Ascending aorta (tissue), 2 donors: Measurements from ENCODE around the gene SPAM1. TPM values are rescaled to one million over a fixed set of nuclear protein-coding genes. Genes with fewer than 3 reads are reported as not detected.

Experiments
- DNase-seq, 2 donors: peaks; one replicate each; pipeline ENCODE4 v3.0.0-alpha.2; 2019; ENCODE audit warnings: low spot score in 2 of 2
- H3K27ac ChIP-seq, 2 donors: fragments of 200-600 bp; sonication (generic); one replicate each; pipeline ENCODE4 v1.5.1; 2016 to 2017; ENCODE audit warnings: mild to moderate bottlenecking in 1 of 2
- H3K27me3 ChIP-seq: fragments of 200-600 bp; sonication (generic); one replicate; pipeline ENCODE4 v1.5.1; 2017
- H3K36me3 ChIP-seq, 2 donors: fragments of 200-600 bp; sonication (generic); one replicate each; pipeline ENCODE4 v1.5.1; 2016
- H3K4me1 ChIP-seq, 2 donors: fragments of 200-600 bp; sonication (generic); one replicate each; pipeline ENCODE4 v1.5.1; 2016 to 2017; ENCODE audit warnings: mild to moderate bottlenecking in 1 of 2
- H3K4me3 ChIP-seq, 2 donors: fragments of 200-600 bp; sonication (generic); one replicate each; pipeline ENCODE4 v1.5.1; 2016 to 2017; ENCODE audit warnings: mild to moderate bottlenecking in 1 of 2
- H3K9me3 ChIP-seq, 2 donors: fragments of 200-600 bp; sonication (generic); one replicate each; pipeline ENCODE4 v1.5.1; 2016
- CTCF ChIP-seq, 3 experiments: fragments of 200-600 bp in 2 of 3; fragments of 450-650 bp in 1 of 3; sonication (generic) in 2 of 3; IDR thresholded peaks; one replicate each; pipeline ENCODE4 v1.5.1; 2016 to 2019; ENCODE audit warnings: antibody characterized with exemption in 3 of 3, mild to moderate bottlenecking in 1 of 3, moderate library complexity in 1 of 3
- intact Hi-C: fragments of 100-400 bp; cut with DNase I; formaldehyde crosslinking; loops from one replicate; pipeline ENCODE4 v1.15.1; 2023
- total RNA-seq: library from RNA; depleted of rRNA; stranded (reverse); fragments of >200 nt; gene quantifications from one replicate; pipeline ENCODE4 v1.1.0, GENCODE V29; 2016

SPAM1 gene
- total RNA-seq, 1 donor from 2014 or later, result not detected

GRCh38 chr7:123974326-123974908 is 49.4 kb downstream of the SPAM1 start:
- H3K4me3 ChIP-seq, result no peak overlapping the region
- intact Hi-C loops, result no loop called here

GRCh38 chr7:123975084-123975483 is 50.0 kb downstream of the SPAM1 start:
- H3K27me3 ChIP-seq, result no peaks in the 10 kb centered on the region
- no peaks in the 10 kb centered on the region for H3K9me3 ChIP-seq
- DNase-seq, result no peak
- no peaks in the 10 kb centered on the region for H3K4me1 ChIP-seq
- intact Hi-C loops, result no loop called here
- no peak overlapping the region for H3K4me3 ChIP-seq
- TF ChIP-seq CTCF (IDR thresholded peaks at IDR 0.05), result no peak
- H3K36me3 ChIP-seq, result no peaks in the 10 kb centered on the region
- H3K27ac ChIP-seq, result no peak overlapping the region

More at GRCh38 chr7:123974326-123974908, 49.4 kb downstream of the SPAM1 start:
- Histone ChIP-seq H3K27me3 (no peaks in the 10 kb centered on the region), H3K36me3 (no peaks in the 10 kb centered on the region), H3K4me1 (no peaks in the 10 kb centered on the region), H3K9me3 (no peaks in the 10 kb centered on the region), H3K27ac (no peak overlapping the region)
- DNase-seq, result no peak
- TF ChIP-seq CTCF (IDR thresholded peaks at IDR 0.05), result no peak

GRCh38 chr7:123977081-123977480 is 52.0 kb downstream of the SPAM1 start:
- Histone ChIP-seq H3K4me3 (no peak overlapping the region), H3K4me1 (no peaks in the 10 kb centered on the region), H3K9me3 (no peaks in the 10 kb centered on the region), H3K27me3 (no peaks in the 10 kb centered on the region), H3K36me3 (no peaks in the 10 kb centered on the region), H3K27ac (no peak overlapping the region)
- intact Hi-C loops, result no loop called here
- no peak for TF ChIP-seq CTCF (IDR thresholded peaks at IDR 0.05)
- DNase-seq, result no peak

- intact Hi-C loops, result no loop called here
- TF ChIP-seq CTCF (IDR thresholded peaks at IDR 0.05), result no peak
Measured at GRCh38 chr7:123979876-123980275, 54.8 kb downstream of the SPAM1 start.

GRCh38 chr7:123987445-123987844 is 62.4 kb downstream of the SPAM1 start:
- intact Hi-C loops, result no loop called here
- Histone ChIP-seq H3K4me1 (no peaks in the 10 kb centered on the region), H3K4me3 (no peak overlapping the region), H3K27ac (no peak overlapping the region), H3K9me3 (no peaks in the 10 kb centered on the region), H3K36me3 (no peaks in the 10 kb centered on the region), H3K27me3 (no peaks in the 10 kb centered on the region)
- no peak for TF ChIP-seq CTCF (IDR thresholded peaks at IDR 0.05)
- no peak for DNase-seq

More at GRCh38 chr7:123979876-123980275, 54.8 kb downstream of the SPAM1 start:
- Histone ChIP-seq H3K9me3 (no peaks in the 10 kb centered on the region), H3K27me3 (no peaks in the 10 kb centered on the region), H3K36me3 (no peaks in the 10 kb centered on the region), H3K4me3 (no peak overlapping the region), H3K4me1 (no peaks in the 10 kb centered on the region), H3K27ac (no peak overlapping the region)
- no peak for DNase-seq
